AG09319 (cell line): ENCODE data around the gene EHBP1.

Experiments used
- DNase-seq: peaks from one replicate; pipeline ENCODE4 v3.0.0-alpha.2; 2010; ENCODE audit warnings: low read depth; ENCODE audit errors: extremely low read depth
- TF ChIP-seq, protein P1 (sequence below): IDR thresholded peaks from 2 replicates; pipeline ENCODE4 v1.5.1; 2011; ENCODE audit warnings: low read depth, mild to moderate bottlenecking, inconsistent platforms, low read length, moderate library complexity

The EHBP1 gene

DNA sequence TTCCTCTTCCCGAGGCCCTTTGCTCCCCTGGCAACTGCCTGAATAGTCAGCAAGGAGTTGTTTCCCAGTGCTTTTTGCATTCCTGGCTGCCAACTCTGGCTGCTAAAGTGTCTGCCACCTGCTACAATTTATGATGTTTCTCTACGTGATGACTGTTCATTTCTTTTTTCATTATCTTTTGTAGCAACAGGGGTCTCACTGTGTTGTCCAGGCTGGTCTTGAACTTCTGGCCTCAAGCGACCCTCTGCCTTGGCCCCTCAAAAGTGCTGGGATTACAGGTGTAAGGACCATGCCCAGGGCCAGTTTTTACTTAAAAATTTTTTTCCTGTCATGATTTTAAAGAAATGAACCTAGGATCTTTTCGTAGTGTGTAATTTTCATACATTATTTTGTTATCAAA lies 11.3 kb downstream of the EHBP1 start:
- no peak for DNase-seq
- TF ChIP-seq, protein P1, sequence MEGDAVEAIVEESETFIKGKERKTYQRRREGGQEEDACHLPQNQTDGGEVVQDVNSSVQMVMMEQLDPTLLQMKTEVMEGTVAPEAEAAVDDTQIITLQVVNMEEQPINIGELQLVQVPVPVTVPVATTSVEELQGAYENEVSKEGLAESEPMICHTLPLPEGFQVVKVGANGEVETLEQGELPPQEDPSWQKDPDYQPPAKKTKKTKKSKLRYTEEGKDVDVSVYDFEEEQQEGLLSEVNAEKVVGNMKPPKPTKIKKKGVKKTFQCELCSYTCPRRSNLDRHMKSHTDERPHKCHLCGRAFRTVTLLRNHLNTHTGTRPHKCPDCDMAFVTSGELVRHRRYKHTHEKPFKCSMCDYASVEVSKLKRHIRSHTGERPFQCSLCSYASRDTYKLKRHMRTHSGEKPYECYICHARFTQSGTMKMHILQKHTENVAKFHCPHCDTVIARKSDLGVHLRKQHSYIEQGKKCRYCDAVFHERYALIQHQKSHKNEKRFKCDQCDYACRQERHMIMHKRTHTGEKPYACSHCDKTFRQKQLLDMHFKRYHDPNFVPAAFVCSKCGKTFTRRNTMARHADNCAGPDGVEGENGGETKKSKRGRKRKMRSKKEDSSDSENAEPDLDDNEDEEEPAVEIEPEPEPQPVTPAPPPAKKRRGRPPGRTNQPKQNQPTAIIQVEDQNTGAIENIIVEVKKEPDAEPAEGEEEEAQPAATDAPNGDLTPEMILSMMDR: no peak

DNA sequence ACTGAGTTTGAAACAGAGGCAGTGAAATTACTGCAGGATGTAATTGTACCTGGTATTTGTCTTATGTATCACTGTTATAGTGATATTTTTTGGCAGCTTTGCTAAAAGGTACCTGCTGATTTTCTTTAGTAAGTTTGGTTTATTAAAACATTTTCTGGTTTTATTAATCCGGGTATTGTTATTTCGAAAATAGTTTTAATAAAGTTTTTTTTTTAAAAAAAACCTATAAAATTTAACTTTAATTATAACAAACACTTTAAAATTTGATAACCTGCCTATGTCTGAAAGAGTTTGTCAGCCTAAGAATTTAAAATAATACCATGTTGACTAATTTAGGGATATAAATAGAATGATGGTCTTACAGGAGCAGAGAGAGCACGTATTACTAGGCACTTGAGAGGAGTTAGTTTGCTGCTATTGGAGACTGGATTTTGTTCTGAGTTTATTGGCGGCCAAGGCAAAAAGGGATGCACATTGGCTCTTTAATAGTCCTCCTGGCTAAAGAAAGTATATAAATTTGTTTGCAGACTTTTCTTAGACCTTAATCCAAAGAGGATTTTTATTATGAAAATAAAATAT lies 12.1 kb downstream of the EHBP1 start:
- DNase-seq: no peak

DNA sequence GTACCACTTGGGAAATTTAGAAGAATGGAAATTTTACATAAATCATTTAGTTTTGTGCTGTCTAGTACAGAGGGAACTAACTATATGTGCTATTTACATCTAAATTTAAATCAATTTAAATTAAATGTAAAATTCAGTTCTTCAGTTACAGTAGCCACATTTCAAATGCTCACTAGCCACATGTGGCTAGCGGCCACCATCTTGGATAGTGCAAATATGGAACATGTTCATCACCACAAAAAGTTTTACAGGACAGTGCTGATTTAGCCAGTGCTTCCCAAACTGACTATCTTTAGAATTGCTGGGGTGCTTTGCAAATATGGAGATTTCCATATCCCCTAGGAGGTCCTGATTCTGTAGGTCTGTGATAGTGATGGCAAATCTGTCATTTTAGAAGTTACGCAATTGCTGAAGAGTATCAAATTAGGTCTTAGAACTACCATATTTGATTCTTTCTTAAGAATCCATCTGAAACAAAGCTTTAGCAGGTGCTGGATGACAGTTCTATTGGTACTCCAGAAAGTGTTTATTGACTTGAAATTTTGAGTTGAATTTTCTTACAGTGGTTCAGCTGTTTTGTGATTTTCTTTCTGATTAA lies 12.8 kb downstream of the EHBP1 start:
- TF ChIP-seq, protein P1: no peak
- no peak for DNase-seq

More for the DNA sequence above, 12.1 kb downstream of the EHBP1 start:
- TF ChIP-seq, protein P1: no peak

- DNase-seq: no peak
- TF ChIP-seq, protein P1: no peak
Measured at GRCh38 chr2:62719757-62720156, 14.2 kb downstream of the EHBP1 start.

DNA sequence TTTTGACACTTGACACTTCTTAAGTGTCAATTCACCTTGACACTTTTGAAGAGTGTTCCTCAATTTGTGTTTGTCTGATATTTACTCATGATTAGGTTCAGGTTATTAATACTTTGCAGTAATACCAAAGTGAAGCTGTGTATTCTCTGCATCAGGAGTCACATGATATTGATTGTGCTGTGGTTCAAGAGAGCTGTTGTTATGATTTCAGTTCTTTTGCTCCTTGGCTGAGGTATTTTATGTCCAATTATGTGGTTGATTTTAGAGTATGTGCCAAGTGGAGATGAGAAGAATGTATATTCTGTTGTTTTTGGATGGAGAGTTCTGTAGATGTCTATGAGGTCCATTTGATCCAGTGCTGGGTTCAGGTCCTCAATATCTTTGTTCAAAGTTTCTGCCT lies 17.2 kb downstream of the EHBP1 start:
- no peak for DNase-seq
- TF ChIP-seq, protein P1: no peak

- TF ChIP-seq, protein P1: no peak
Measured at GRCh38 chr2:62723253-62723652, 17.7 kb downstream of the EHBP1 start.

GRCh38 chr2:62724106-62724505 lies 18.6 kb downstream of the EHBP1 start:
- TF ChIP-seq, protein P1: no peak
- DNase-seq: no peak

More at GRCh38 chr2:62723253-62723652, 17.7 kb downstream of the EHBP1 start:
- DNase-seq: no peak
